K562 (cell line): ENCODE measurements around the gene FBN1. TPM values are rescaled to one million over a fixed set of nuclear protein-coding genes. Genes with fewer than 3 reads are reported as not detected.

Experiments
- ATAC-seq: fragments of 200-7000 bp; cut with Tn5 transposase; 3 replicates; pipeline ENCODE4 v1.9.1; 2020; ENCODE audit warnings: moderate library complexity
- BruUV-seq: library from RNA; stranded (reverse); fragments of 400-500 nt; replicated peaks from 2 replicates; lab custom pipeline; 2021; lab: Mats Ljungman, UMichigan
- CTCF ChIA-PET: fragments of 300-600 bp; formaldehyde crosslinking; extraction: SDS; loops from one replicate; lab custom pipeline; 2021; ENCODE audit warnings: low intra/inter-chr PET ratio; lab: Yijun Ruan, JAX
- POLR2A ChIA-PET: fragments of 300-600, 350-650 bp; sonication (Branson Sonifier 250); formaldehyde crosslinking; extraction: SDS; loops from one replicate; lab custom pipeline; 2021; ENCODE audit warnings: antibody characterized with exemption, inconsistent platforms; lab: Yijun Ruan, JAX
- DNase-seq, 4 experiments: peaks; one replicate each; pipeline versions ENCODE4 v3.0.0 to v3.0.0-alpha.2; 2011 to 2018; ENCODE audit warnings: low spot score in 3 of 4, mixed read lengths in 3 of 4; ENCODE audit errors: extremely low read depth in 1 of 4
- FAIRE-seq: peaks from 2 replicates; lab custom pipeline; 2011; peaks lifted over from hg19 to GRCh38; lab: Jason Lieb, UNC
- H2AFZ ChIP-seq: 2 replicates; pipeline ENCODE4 v1.6.0; 2011; ENCODE audit warnings: low read depth, low read length, control low read depth, inconsistent platforms
- H3K27ac ChIP-seq: fragments of 200-600 bp; 3 replicates; pipeline ENCODE4 v1.8.0; 2011; ENCODE audit warnings: low read depth, mild to moderate bottlenecking, control low read depth, inconsistent platforms, low read length, moderate library complexity, mixed read lengths; ENCODE audit errors: extremely low read depth
- H3K27me3 ChIP-seq, 2 experiments: fragments of 300-600 bp in 1 of 2; 2 replicates in 1 of 2; 3 replicates in 1 of 2; pipeline versions ENCODE4 v1.6.0 to v1.8.0; 2011; ENCODE audit warnings: inconsistent platforms in 2 of 2, low read length in 2 of 2, mild to moderate bottlenecking in 1 of 2, mixed read lengths in 1 of 2, moderate library complexity in 1 of 2; ENCODE audit not compliant: control insufficient read depth in 2 of 2, insufficient read depth in 2 of 2
- H3K36me3 ChIP-seq: fragments of 300-600 bp; 3 replicates; pipeline ENCODE4 v1.8.0; 2011; ENCODE audit warnings: mild to moderate bottlenecking, low read length, inconsistent platforms; ENCODE audit not compliant: control insufficient read depth, insufficient read depth
- H3K4me1 ChIP-seq, 2 experiments: fragments of 200-600 bp in 1 of 2; replicated peaks in 1 of 2; 2 replicates in 1 of 2; 3 replicates in 1 of 2; pipeline versions ENCODE4 v1.5.1 to v1.8.0; 2011; ENCODE audit warnings: inconsistent platforms in 2 of 2, low read length in 2 of 2, mild to moderate bottlenecking in 1 of 2, mixed read lengths in 1 of 2, moderate library complexity in 1 of 2; ENCODE audit not compliant: control insufficient read depth in 2 of 2, insufficient read depth in 2 of 2
- H3K4me2 ChIP-seq: 2 replicates; pipeline ENCODE4 v1.6.1; 2011; ENCODE audit warnings: low read length, control low read depth, inconsistent platforms, mixed read lengths; ENCODE audit not compliant: insufficient read depth
- H3K4me3 ChIP-seq: fragments of 200-600 bp; sonication (generic), shearing (Covaris generic); 2 replicates; pipeline ENCODE4 v1.5.1; 2016; ENCODE audit warnings: control low read depth, inconsistent platforms
- H3K79me2 ChIP-seq: fragments of 200-600 bp; 3 replicates; pipeline ENCODE4 v1.8.0; 2011; ENCODE audit warnings: low read length, inconsistent platforms; ENCODE audit not compliant: control insufficient read depth, insufficient read depth
- H3K9ac ChIP-seq, 2 experiments: 2 replicates each; pipeline versions ENCODE4 v1.6.0 to v1.6.1; 2011; ENCODE audit warnings: low read depth in 2 of 2, low read length in 2 of 2, control low read depth in 1 of 2, inconsistent platforms in 1 of 2, mild to moderate bottlenecking in 1 of 2, mixed read lengths in 1 of 2; ENCODE audit not compliant: insufficient read depth in 1 of 2
- H3K9me1 ChIP-seq: one replicate; pipeline ENCODE4 v1.6.0; 2011; ENCODE audit warnings: inconsistent platforms, mild to moderate bottlenecking, low read length, moderate library complexity; ENCODE audit not compliant: control insufficient read depth, insufficient read depth
- H3K9me3 ChIP-seq: replicated peaks from 2 replicates; pipeline ENCODE4 v1.5.1; 2011; ENCODE audit warnings: low read depth, low read length, inconsistent platforms; ENCODE audit not compliant: control insufficient read depth, insufficient read depth
- H4K20me1 ChIP-seq: replicated peaks from 2 replicates; pipeline ENCODE4 v1.6.1; 2011; ENCODE audit warnings: low read length, inconsistent platforms, mixed read lengths; ENCODE audit not compliant: control insufficient read depth, insufficient read depth
- DMBX1 ChIP-seq: fragments of 250-450 bp; sonication (Bioruptor Pico); IDR thresholded peaks from 2 replicates; pipeline ENCODE4 v1.8.0; 2022; ENCODE audit warnings: inconsistent platforms, mild to moderate bottlenecking, moderate library complexity, borderline replicate concordance
- MGA ChIP-seq: fragments of 450-650 bp; IDR thresholded peaks from 2 replicates; pipeline ENCODE4 v1.6.1; 2016; ENCODE audit warnings: mild to moderate bottlenecking, moderate library complexity
- POLR3G ChIP-seq: IDR thresholded peaks from 2 replicates; pipeline ENCODE4 v1.6.1; 2011; ENCODE audit not compliant: insufficient read length, insufficient replicate concordance; ENCODE audit errors: extremely low read depth
- TEAD1 ChIP-seq, 2 experiments: fragments of 450-650 bp in 1 of 2; sonication (generic) in 1 of 2; formaldehyde crosslinking; IDR thresholded peaks; 2 replicates each; pipeline versions ENCODE4 v1.4.0 to v1.8.0; 2020 to 2022; ENCODE audit warnings: mild to moderate bottlenecking in 2 of 2, missing genetic modification reagents in 1 of 2
- WGBS: fragments of 100-300 bp; shearing (Covaris generic); methylation state at CpG from one replicate; pipeline ENCODE4 v1.1.6; 2016; ENCODE audit warnings: low coverage, mixed read lengths; ENCODE audit not compliant: insufficient coverage; ENCODE audit errors: missing lambda C conversion rate; 5-methylcytosine and 5-hydroxymethylcytosine counted together
- in situ Hi-C: fragments of 300-500 bp; cut with MboI; formaldehyde crosslinking; loops from 4 replicates; pipeline ENCODE4 v1.15.0; 2018; ENCODE audit warnings: inconsistent platforms, mixed read lengths
- intact Hi-C: fragments of 100-400 bp; cut with micrococcal nuclease; formaldehyde crosslinking; loops from 2 replicates; pipeline ENCODE4 v1.14.2; 2022
- polyA plus RNA-seq, 8 experiments: library from polyadenylated mRNA; depleted of rRNA in 4 of 8; stranded (reverse) in 5 of 8; unstranded in 3 of 8; fragments of >200 nt; fragmentation: Nextera tagmentation in 2 of 8; fragmentation: Illumina TruSeq in 1 of 8; extraction: Ambion mirVana in 2 of 8; extraction: Trizol in 1 of 8; gene quantifications; 2 replicates each; pipeline versions ENCODE4 v1.2.1 to v1.2.3, GENCODE V29; 2011 to 2014; ENCODE audit warnings: inconsistent platforms in 1 of 8, missing spikeins in 1 of 8
- total RNA-seq, 7 experiments: library from RNA; depleted of rRNA in 6 of 7; stranded (reverse); fragments of >200 nt in 6 of 7; fragmentation: Illumina TruSeq in 2 of 7; extraction: Trizol in 2 of 7; gene quantifications; 2 replicates each; pipeline versions ENCODE4 v1.2.1 to v1.2.3, GENCODE V29; 2011 to 2021; ENCODE audit warnings: low replicate concordance in 1 of 7

The FBN1 gene
- total and polyA plus RNA-seq, 9 of the 15 experiments (the other 6 are each of a cell fraction or from before 2014, with no cell fraction given): 0.15 to 1.2 (median 0.60) TPM

DNA sequence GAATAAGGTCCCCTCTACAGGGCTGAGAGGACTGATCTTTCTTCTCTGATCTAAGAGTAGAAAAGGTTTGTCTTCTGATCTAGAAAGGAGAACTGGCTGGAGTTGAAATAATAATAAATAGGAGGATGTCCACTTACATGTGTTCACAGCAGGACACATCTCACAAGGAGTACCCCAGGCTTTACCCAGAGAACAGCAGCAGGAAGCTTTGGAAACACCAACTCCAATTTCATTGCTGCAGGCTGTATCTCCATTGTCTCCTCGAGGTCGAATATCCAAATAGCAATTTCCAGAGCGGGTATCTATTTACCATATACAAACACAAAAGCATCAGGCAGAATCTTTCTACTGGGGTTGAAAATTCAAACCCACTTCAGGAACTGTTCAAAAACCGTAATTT lies 177.7 kb downstream of the FBN1 start:
- BruUV-seq: no TSS peak
- no peaks in the 10 kb centered on the region for H3K9me3 ChIP-seq
- ChIA-PET CTCF (no interaction called here), POLR2A (interaction anchor here (0.6 kb wide), 1 partner anchor 11 kb away, joined by 3 read pairs; no protein-coding TSS in a partner anchor)
- H3K9ac ChIP-seq: no peak overlapping the region
- no peak overlapping the region for H3K4me2 ChIP-seq
- no peak for FAIRE-seq
- in situ Hi-C loops (no loop called here), intact Hi-C loops (no loop called here)
- no peak for DNase-seq
- H2AFZ ChIP-seq: no peak overlapping the region
- no peak overlapping the region for H3K4me3 ChIP-seq
- no peaks in the 10 kb centered on the region for H4K20me1 ChIP-seq
- TF ChIP-seq MGA (no peak), POLR3G (no peak), TEAD1 (CRISPR knock-in tag; IDR thresholded peaks at IDR 0.05) (no peak), DMBX1 (CRISPR knock-in tag) (no peak)
- H3K4me1 ChIP-seq: no peaks in the 10 kb centered on the region
- 0 out of 5 replicates have a peak, but pooled peaks cover 0 to 4% of the 10 kb centered on the region in 2 experiments for H3K27me3 ChIP-seq
- H3K9me1 ChIP-seq: no peaks in the 10 kb centered on the region
- WGBS: 5% methylated on average over 4 of the region's 4 CpGs
- no peak for ATAC-seq
- H3K36me3 ChIP-seq: no peaks in the 10 kb centered on the region
- no peak overlapping the region for H3K27ac ChIP-seq
- no peaks in the 10 kb centered on the region for H3K79me2 ChIP-seq
